ENCODE measurements around the gene NEUROD4.
A peak's percentile ranks its signal among the peaks of the same experiment; 100 is the strongest.

Gene NEUROD4

DNA sequence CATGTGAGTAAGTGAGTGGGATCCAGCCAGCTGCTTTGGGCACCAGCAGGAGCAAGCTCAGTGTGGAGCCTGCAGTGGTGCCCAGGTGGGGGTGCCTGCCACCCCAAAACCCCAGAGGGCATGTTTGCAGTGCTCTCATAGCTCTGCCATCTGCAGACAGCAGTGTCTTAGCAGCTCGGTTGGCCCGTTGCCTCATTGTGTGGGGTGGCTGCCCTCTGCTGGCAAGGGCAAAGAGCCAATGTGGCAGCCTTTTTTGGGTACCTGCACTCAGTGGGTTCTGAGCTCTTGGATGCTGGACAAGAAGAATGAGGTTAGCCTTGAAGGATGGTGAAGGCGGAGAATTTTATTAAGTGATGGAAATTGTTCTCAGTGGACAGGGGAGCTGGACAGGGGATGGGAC lies 52.3 kb downstream of the NEUROD4 start:
- TF ChIP-seq, protein P1, sequence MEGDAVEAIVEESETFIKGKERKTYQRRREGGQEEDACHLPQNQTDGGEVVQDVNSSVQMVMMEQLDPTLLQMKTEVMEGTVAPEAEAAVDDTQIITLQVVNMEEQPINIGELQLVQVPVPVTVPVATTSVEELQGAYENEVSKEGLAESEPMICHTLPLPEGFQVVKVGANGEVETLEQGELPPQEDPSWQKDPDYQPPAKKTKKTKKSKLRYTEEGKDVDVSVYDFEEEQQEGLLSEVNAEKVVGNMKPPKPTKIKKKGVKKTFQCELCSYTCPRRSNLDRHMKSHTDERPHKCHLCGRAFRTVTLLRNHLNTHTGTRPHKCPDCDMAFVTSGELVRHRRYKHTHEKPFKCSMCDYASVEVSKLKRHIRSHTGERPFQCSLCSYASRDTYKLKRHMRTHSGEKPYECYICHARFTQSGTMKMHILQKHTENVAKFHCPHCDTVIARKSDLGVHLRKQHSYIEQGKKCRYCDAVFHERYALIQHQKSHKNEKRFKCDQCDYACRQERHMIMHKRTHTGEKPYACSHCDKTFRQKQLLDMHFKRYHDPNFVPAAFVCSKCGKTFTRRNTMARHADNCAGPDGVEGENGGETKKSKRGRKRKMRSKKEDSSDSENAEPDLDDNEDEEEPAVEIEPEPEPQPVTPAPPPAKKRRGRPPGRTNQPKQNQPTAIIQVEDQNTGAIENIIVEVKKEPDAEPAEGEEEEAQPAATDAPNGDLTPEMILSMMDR (IDR thresholded peaks at IDR 0.05) = peak; percentile 75
- no peak for TF ChIP-seq ZFX (IDR thresholded peaks at IDR 0.05; ENCODE audit: borderline replicate concordance)
- H3K27ac ChIP-seq = no peak overlapping the region

DNA sequence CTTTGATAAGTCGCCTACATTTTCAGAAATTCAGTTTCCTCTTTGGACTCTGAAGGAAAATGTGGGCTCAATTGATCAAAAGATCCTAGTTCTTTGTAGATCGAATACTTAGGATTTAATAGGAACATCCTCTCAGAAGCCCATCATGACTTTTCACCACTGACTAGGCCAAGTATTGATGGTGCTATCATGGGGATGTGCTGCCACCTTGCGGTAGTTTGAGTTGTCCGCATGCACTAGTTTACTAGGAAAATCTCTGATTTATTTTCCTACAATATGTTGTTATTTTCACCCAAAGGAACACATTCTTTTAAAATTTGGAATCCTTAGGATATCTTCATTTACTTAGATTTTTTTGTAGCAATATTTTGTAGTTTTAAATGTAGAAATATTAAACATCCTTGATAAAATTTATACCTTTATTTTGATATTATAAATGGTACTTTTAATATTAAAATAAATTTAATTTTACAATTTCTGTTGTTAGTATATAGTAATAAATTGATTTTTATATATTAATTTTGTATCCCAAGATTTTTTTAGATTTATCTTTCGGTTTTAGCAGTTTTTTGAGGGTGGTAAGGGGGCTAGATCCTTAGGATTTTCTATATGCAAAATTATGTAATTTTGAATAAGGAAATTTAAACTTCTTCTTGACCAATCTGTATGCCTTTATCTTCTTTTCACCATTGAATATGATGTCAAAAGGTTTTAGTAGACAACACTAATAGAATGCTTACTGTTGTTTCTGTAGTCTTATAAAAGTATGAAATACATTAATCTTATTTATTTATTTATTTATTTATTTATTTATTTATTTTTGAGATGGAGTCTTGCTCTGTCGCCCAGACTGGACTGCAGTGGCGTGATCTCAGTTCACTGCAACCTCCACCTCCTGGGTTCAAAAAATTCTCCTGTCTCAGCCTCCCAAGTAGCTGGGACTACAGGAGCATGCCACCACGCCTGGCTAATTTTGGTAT lies 53.6 kb downstream of the NEUROD4 start:
- H3K27ac ChIP-seq = no peak overlapping the region
- TF ChIP-seq, protein P1 (IDR thresholded peaks at IDR 0.05) = peak; percentile 90
- TF ChIP-seq ZFX (IDR thresholded peaks at IDR 0.05; ENCODE audit: borderline replicate concordance) = no peak

DNA sequence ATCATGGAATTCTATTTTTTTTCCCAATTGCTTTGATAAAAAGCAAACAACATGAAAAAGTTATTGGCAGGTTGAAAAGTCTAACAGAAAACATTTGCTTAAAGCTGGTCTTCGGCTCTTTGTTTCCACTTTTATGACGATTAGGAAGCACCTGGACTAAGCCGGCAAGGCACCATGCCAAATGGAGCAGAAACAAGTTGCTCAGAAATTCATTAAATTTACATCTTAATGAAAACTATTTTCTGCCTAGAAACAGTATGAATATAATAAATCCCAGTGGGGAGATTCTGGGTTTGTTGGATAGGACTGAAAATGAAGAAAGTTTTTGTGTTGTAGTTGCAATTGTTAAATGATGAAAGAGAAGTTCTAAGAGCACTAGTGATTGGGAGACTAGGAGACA lies 55.0 kb downstream of the NEUROD4 start:
- TF ChIP-seq, protein P1 (IDR thresholded peaks at IDR 0.05) = no peak
- no peak for TF ChIP-seq ZFX (IDR thresholded peaks at IDR 0.05; ENCODE audit: borderline replicate concordance)
- no peak overlapping the region for H3K27ac ChIP-seq
